NCI-H2171 (cell line): ENCODE data around the gene INTS6.

Source experiments
- DNase-seq: peaks from one replicate; lab custom pipeline; 2025; lab: John Stamatoyannopoulos, UW

Gene INTS6

DNA sequence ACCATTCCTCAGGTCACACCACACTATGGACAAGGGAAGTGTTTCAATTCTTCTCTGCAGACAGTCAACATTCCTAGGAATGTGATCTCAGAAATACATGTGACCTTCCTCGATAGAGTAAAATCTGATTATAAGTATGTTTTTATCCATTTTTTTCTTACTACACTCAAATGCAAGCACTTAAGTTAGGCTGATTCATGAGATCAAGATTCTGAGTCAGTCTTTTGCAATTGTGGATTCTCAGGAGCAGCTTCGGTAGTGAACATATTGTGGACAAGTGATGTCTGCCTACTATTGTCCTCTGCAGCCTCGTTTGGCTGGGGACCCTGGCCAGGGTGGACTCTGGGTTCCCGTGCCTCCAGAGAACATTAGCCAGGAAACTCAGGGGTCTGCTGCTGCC is 110.1 kb downstream of the INTS6 start:
- DNase-seq: no peak

- no peak for DNase-seq
These were observed 111.0 kb downstream of the INTS6 start for GRCh38 chr13:51341791-51342190.

DNA sequence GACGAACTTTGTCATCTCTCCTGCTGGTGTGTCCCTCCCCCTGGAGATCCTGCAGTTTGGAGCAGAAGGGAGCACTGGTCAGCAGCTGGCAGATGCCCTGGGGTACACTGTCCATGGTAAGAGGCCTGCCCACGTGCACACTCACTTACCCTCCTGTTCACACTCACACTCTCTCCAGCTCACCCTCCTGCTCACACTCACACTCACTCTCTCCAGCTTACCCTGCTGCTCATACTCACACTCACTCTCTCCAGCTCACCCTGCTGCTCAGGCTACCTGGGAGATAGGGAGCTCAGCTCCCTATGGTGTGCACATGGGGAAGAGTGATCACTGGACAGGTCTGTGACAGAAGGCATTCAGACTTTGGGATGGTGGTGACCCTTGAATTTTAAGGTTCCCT is 111.6 kb downstream of the INTS6 start:
- DNase-seq: no peak

- no peak for DNase-seq
These were observed 112.7 kb downstream of the INTS6 start for GRCh38 chr13:51339952-51340732.

- no peak for DNase-seq
These were observed 113.5 kb downstream of the INTS6 start, which contains the start of gene SERPINE3 for GRCh38 chr13:51339354-51339753. TSS of gene SERPINE3 (plus strand) at chr13:51339691. CDS start at chr13:51341092, 1,401 bp downstream.

- DNase-seq: no peak
These were observed 116.1 kb downstream of the INTS6 start for GRCh38 chr13:51336746-51337145.

DNA sequence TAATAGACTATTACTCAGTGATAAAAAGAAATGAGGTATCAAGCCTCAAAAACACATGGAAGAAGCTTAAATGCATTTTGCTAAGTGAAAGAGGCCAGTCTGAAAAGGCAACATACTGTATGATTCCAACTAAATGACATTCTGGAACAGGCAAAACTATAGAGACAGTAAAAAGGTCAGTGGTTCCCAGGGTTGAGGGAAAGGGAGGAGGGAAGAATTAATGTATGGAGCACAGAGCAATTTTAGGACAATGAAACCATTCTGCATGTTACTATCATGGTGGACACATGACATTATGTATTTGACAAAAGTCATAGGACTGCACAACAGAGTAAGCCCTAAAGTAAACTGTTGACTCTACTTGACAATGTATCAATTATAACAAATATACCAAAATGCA is 119.0 kb downstream of the INTS6 start:
- DNase-seq: no peak

- no peak for DNase-seq
These were observed 119.4 kb downstream of the INTS6 start for GRCh38 chr13:51333421-51333820.

DNA sequence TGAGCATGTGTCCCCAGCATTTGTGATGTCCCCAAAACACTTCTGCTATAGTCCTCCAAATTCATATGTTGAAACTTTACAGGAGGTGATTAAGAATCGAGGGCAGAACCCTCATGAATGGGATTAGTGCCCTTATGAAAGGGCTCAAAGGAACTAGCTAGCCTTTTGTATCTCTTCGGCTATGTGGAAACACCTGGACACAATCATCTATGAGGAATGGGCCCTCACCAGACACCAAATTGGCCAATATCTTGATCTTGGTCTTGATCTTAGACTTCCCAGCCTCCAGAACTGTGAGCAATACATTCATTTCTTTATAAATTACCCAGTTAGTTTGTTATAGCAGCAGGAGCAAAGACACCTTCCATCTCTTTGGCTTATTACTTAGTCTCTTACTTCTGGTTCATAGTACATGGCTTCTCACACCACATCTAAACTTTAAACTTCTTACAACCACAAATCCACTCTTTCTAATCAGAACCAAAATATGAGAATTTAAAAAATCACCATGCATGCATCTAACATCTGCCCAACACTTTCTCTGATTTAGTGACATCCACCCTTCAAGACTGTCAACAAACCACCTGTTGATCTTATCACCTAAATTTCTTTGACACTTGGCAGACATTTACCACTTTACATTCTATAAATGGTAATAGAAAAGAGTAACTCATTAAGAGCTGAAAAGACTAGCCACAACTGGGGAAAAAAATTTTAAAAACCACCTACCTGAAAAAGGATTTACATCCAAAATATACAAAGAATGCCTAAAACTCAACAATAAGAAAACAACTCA is 120.1 kb downstream of the INTS6 start:
- no peak for DNase-seq

DNA sequence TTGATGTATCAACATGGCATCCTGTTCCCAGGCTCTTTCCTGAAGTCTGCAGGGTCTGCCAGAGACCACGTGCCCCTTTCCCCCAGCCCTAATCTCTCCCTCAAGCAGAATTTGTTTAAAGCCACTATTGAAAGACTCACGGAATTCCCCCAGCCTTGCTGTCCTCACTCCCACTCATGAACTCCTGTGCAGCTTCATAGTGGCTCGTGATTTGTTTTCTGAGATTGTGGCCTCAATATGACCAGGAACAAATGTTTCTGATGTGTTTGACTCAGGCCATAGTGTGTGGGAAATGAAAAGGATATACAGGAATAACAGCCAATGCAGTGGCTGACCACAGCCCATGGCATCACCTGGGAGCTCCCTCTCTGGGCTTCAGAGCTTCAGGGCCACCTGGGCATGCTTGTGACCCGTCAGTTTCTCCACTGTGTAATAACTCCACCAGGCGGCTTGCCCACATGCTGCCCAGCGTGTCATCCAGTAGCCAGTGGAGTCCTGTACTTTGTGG is 121.4 kb downstream of the INTS6 start:
- no peak for DNase-seq

DNA sequence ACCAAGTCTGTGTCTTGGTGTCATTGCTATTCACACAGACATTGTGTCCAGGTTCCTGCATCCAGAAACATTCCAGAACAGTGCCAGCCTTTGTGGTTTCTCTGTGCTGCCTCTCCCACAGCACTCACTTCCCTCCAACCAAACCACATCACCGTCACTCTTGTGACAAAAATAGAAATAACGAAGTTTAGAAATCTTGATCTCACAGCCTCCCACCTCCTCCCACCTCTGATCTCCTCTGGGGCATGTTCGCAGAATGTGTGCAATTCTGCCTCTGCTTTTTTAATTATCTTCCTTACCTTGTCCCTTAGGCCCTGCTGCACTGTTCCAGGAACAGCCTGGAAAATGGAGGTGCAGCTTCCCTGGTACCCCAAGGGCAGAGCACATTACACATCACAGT is 122.0 kb downstream of the INTS6 start:
- no peak for DNase-seq

DNA sequence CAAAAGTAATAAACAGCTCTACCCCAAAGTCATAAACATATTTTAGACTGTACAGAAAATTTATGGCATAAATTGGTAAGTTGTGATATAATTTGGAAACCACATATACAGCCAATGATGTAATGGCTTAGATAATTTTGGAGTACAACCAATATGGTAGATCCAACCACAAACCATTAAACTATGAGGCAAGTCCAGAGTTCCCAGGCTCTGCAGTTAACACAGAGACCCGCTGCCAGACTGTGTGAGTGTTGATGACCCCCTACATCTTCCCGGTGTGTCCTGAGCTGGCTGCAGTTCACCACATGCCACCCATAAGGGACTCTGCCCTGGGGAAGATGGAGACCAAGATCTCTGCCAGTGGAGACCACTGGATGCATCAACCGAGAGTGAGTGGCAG is 123.2 kb downstream of the INTS6 start:
- no peak for DNase-seq

- no peak for DNase-seq
These were observed 124.3 kb downstream of the INTS6 start for GRCh38 chr13:51328488-51328887.

- DNase-seq: no peak
These were observed 124.9 kb downstream of the INTS6 start for GRCh38 chr13:51327961-51328360.

DNA sequence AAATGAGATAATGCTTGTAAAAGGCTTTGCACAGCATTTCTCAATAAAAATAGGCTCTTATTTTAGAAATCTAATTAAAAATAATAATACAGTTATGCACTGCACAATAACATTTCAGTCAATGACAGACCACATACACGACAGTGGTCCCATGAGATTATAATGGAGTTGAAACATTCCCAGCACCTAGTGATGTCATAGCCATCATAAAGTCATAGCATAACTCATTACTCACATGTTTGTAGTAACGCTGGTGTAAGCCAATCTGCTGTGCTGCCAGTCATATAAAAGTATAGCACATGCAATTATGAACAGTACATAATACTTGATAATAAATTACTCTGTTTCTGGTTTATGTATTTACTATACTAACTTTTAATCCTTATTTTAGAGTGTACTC is 126.1 kb downstream of the INTS6 start:
- DNase-seq: no peak

GRCh38 chr13:51325837-51326236 is 127.0 kb downstream of the INTS6 start:
- no peak for DNase-seq

DNA sequence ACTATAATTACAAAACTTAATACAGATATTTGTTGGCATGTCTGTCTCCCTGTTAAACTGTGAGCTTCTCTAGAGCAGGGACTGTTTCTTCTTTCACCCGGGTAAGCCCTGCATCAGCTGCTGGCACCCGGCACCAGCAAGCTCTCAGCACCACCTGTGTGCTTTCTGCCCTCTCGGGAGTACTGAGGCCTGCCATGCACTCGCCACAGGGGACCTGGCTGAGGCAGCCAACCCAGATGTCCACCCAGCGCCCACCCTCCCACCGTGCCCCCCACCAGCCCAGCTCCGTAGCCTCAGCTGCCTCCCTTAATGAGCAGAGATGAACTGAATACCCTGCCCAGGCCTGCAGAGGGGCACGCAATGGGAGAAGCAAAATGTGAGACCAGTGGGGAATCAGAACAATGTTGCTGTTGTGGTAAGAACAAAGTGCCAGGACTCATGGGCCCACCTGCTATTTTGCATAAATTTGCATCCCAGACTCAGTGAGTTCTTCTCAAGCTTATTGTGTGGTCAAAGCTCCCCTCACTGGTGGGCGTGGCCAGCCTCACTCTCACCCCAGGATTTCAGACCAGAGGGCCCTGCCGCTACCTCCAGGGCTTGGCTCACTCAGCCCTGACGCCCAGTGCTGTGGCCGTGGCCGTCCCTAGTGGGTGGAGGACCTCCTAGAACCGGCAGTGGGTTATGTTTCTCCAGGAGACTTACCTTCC is 128.0 kb downstream of the INTS6 start:
- no peak for DNase-seq

DNA sequence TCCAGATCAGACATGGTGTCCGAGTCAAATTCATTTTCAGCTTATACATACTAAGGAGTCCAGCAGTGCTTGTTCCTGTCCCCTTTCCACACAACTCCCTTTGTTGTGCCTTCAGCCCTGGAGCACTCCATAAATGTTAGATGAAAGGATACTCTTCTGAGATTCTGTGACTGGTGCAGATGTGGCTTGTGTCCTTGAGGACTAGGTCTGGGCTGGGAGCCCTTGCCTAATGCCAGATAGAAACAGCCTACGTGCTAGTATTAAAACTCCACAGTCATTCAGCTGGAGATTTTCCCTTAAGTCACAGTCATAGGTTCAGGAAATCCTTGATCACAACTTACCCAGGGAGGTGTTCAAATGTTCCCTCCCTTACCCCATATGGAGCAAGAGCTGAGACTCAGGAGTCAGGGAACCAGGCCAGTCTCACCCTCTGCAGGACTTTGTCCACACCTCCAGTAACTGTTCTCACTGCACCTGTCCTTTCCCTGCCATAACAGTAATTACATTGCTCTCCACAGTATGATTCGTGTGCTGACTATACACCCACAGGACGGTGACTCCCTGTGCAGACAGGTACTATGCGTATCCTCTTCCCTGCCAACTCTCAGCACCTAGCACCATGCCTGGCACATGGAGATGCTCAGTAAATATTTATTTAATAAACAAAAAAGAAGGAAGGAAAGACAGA is 128.9 kb downstream of the INTS6 start:
- no peak for DNase-seq

DNA sequence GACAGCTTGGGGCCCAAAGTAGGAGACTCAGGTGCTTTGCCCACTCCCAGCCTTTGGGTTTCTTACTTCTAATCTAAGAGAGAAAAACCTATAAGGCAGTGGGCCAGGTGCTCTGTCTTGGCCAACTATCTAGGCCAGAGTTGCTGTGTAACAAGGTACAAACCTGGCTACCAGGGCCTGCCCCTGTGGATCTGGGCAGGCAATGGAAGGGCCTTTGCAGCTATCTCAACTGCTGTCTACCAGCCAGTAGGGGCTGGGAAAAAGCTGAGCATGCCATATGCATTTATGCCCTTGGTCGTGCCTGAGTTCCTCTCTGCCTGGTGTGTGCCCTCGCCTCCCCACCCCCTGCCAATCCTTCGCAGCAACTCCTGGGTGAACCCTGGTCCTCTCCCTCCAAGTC is 130.0 kb downstream of the INTS6 start:
- no peak for DNase-seq

- DNase-seq: no peak
These were observed 131.0 kb downstream of the INTS6 start for GRCh38 chr13:51321836-51322235.

DNA sequence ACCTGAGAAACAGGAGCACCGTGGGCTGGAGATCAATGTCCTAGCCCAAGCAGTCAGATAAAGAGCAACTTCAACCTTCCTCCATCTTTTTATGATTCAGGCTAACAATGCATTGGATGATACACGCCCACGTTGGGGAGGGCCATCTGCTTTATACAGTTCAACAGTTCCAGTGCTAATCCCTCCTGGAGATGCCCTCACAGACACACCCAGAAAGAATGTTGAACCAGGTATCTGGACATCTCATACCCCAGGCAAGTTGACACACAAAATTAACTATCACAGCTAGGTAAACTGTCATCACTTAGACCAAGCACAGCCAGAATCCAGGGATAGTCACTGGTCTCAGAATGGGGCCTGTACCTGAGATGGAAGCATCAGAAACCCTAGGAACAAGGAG is 134.0 kb downstream of the INTS6 start:
- no peak for DNase-seq

- DNase-seq: no peak
These were observed 134.8 kb downstream of the INTS6 start for GRCh38 chr13:51318015-51318414.
